Lower lobe of right lung (tissue), 2 donors: ENCODE measurements around the gene MAGI2. TPM values are rescaled to one million over a fixed set of nuclear protein-coding genes. Genes with fewer than 3 reads are reported as not detected.

ENCODE experiments used
- ATAC-seq, 2 donors: fragments of 200-7000 bp; cut with Tn5 transposase; one replicate each; pipeline ENCODE4 v1.9.1; 2020 to 2022; ENCODE audit warnings: mild to moderate bottlenecking in 2 of 2, moderate library complexity in 2 of 2
- DNase-seq: peaks from one replicate; pipeline ENCODE4 v3.0.0-alpha.2; 2020
- H3K27ac ChIP-seq: fragments of 200-600 bp; one replicate; pipeline ENCODE4 v1.8.0; 2022
- H3K27me3 ChIP-seq: fragments of 200-600 bp; one replicate; pipeline ENCODE4 v1.8.0; 2022; ENCODE audit warnings: low read depth
- H3K36me3 ChIP-seq: fragments of 200-600 bp; one replicate; pipeline ENCODE4 v1.8.0; 2022; ENCODE audit warnings: mild to moderate bottlenecking
- H3K4me1 ChIP-seq: fragments of 200-600 bp; one replicate; pipeline ENCODE4 v1.8.0; 2022
- H3K4me3 ChIP-seq: fragments of 200-600 bp; one replicate; pipeline ENCODE4 v1.8.0; 2022; ENCODE audit warnings: mild to moderate bottlenecking
- H3K9me3 ChIP-seq: fragments of 200-600 bp; one replicate; pipeline ENCODE4 v1.8.0; 2022
- CTCF ChIP-seq: fragments of 200-600 bp; IDR thresholded peaks from one replicate; pipeline ENCODE4 v1.8.0; 2022; ENCODE audit warnings: antibody characterized with exemption, mild to moderate bottlenecking
- intact Hi-C: fragments of 100-400 bp; cut with DNase I; formaldehyde crosslinking; loops from one replicate; pipeline ENCODE4 v1.11.0; 2022
- total RNA-seq: library from RNA; stranded (reverse); fragmentation: NEBNext Ultra II Directional; extraction: Animal tissue kit (Norgen Biotek cat#: 25700); gene quantifications from one replicate; pipeline ENCODE4 v1.2.1, GENCODE V29; 2021
- donor health status: DM: no; HTN: yes; CAD: no; lungs with severe emphysema.

MAGI2 gene
- total RNA-seq, 1 donor from 2014 or later, result 15.3 TPM

- Histone ChIP-seq H3K9me3 (no peaks in the 10 kb centered on the region), H3K4me1 (no peaks in the 10 kb centered on the region), H3K27ac (no peak overlapping the region), H3K36me3 (no peaks in the 10 kb centered on the region), H3K4me3 (no peak overlapping the region), H3K27me3 (no peaks in the 10 kb centered on the region)
- TF ChIP-seq CTCF, result no peak
- intact Hi-C loops, result no loop called here
- ATAC-seq, result no peak
- DNase-seq, result no peak
These were observed 966.0 kb downstream of the MAGI2 start for GRCh38 chr7:78487464-78487863.

GRCh38 chr7:78479348-78479747, 974.1 kb downstream of the MAGI2 start:
- intact Hi-C loops, result no loop called here

GRCh38 chr7:78476851-78477405, 976.5 kb downstream of the MAGI2 start:
- no peaks in the 10 kb centered on the region for H3K9me3 ChIP-seq
- no peak for TF ChIP-seq CTCF
- no peak for ATAC-seq

More at GRCh38 chr7:78479348-78479747, 974.1 kb downstream of the MAGI2 start:
- no peak overlapping the region for H3K4me3 ChIP-seq
- no peak for ATAC-seq
- H3K27ac ChIP-seq, result no peak overlapping the region
- H3K36me3 ChIP-seq, result no peaks in the 10 kb centered on the region
- no peak for TF ChIP-seq CTCF
- H3K9me3 ChIP-seq, result no peaks in the 10 kb centered on the region
- no peak for DNase-seq
- H3K27me3 ChIP-seq, result no peaks in the 10 kb centered on the region
- no peaks in the 10 kb centered on the region for H3K4me1 ChIP-seq

GRCh38 chr7:78473571-78474301, 979.7 kb downstream of the MAGI2 start:
- no peak for DNase-seq
- intact Hi-C loops, result no loop called here

More at GRCh38 chr7:78476851-78477405, 976.5 kb downstream of the MAGI2 start:
- no peak for DNase-seq
- Histone ChIP-seq H3K4me3 (no peak overlapping the region), H3K36me3 (no peaks in the 10 kb centered on the region), H3K27ac (no peak overlapping the region), H3K27me3 (no peaks in the 10 kb centered on the region), H3K4me1 (no peaks in the 10 kb centered on the region)
- intact Hi-C loops, result no loop called here

GRCh38 chr7:78473021-78473420, 980.4 kb downstream of the MAGI2 start:
- DNase-seq, result no peak
- no peak overlapping the region for H3K27ac ChIP-seq
- no peak for ATAC-seq

More at GRCh38 chr7:78473571-78474301, 979.7 kb downstream of the MAGI2 start:
- no peak for TF ChIP-seq CTCF
- no peaks in the 10 kb centered on the region for H3K36me3 ChIP-seq
- no peak overlapping the region for H3K4me3 ChIP-seq
- H3K4me1 ChIP-seq, result no peaks in the 10 kb centered on the region
- H3K9me3 ChIP-seq, result no peaks in the 10 kb centered on the region
- ATAC-seq, result no peak
- no peak overlapping the region for H3K27ac ChIP-seq
- H3K27me3 ChIP-seq, result no peaks in the 10 kb centered on the region

More at GRCh38 chr7:78473021-78473420, 980.4 kb downstream of the MAGI2 start:
- Histone ChIP-seq H3K4me1 (no peaks in the 10 kb centered on the region), H3K27me3 (no peaks in the 10 kb centered on the region), H3K9me3 (no peaks in the 10 kb centered on the region), H3K36me3 (no peaks in the 10 kb centered on the region), H3K4me3 (no peak overlapping the region)
- intact Hi-C loops, result no loop called here
- no peak for TF ChIP-seq CTCF
